MM.1S (cell line): ENCODE measurements around the gene CHDH.

Experiments used
- EZH2 ChIP-seq: fragments of 300-600 bp; sonication (generic); optimal IDR thresholded peaks from 2 replicates; pipeline ENCODE3; 2017; ENCODE audit warnings: low read depth, mild to moderate bottlenecking, antibody characterized with exemption, low read length, mixed read lengths
- EZH2phosphoT487 ChIP-seq: fragments of 300-600 bp; sonication (generic); IDR thresholded peaks from 2 replicates; pipeline ENCODE4 v1.6.1; 2018; ENCODE audit warnings: antibody characterized with exemption, low read length
- TF ChIP-seq, protein P1 (sequence below): fragments of 300-600 bp; sonication (generic); IDR thresholded peaks from 2 replicates; pipeline ENCODE4 v1.5.1; 2016; ENCODE audit warnings: antibody characterized with exemption, low read length, mixed read lengths

- TF ChIP-seq, protein P1, sequence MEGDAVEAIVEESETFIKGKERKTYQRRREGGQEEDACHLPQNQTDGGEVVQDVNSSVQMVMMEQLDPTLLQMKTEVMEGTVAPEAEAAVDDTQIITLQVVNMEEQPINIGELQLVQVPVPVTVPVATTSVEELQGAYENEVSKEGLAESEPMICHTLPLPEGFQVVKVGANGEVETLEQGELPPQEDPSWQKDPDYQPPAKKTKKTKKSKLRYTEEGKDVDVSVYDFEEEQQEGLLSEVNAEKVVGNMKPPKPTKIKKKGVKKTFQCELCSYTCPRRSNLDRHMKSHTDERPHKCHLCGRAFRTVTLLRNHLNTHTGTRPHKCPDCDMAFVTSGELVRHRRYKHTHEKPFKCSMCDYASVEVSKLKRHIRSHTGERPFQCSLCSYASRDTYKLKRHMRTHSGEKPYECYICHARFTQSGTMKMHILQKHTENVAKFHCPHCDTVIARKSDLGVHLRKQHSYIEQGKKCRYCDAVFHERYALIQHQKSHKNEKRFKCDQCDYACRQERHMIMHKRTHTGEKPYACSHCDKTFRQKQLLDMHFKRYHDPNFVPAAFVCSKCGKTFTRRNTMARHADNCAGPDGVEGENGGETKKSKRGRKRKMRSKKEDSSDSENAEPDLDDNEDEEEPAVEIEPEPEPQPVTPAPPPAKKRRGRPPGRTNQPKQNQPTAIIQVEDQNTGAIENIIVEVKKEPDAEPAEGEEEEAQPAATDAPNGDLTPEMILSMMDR: no peak
- TF ChIP-seq EZH2: no peak
- TF ChIP-seq EZH2phosphoT487: no peak
Measured at GRCh38 chr3:53862241-53862640, 16.0 kb upstream of the CHDH start.
